ENCODE results near the gene PRSS12. TPM values are rescaled to one million over a fixed set of nuclear protein-coding genes. Genes with fewer than 3 reads are reported as not detected.

Gene PRSS12
- total and polyA plus RNA-seq, 2 donors from 2014 or later = 0.54 to 1.1 TPM

DNA sequence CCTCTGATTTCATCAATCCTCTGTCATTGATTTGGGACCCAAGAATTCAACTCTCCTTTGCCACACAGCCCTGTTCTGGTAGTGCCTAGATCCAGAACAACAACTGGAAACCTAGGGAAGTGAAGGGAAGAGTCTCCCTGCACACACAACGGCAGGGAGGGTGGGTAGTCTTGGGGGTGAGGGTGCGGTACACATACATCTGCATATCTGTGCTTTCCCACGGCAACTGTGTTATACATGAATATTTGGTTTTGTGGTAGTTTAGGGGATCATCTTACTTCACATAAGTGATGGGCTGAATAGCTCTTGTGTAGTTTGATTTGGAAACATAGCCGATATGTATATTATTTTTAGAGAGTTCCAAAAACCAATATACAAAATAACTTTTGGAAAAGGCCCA lies 3.3 kb upstream of the PRSS12 start:
- Histone ChIP-seq H3K36me3 (ENCODE audit: control insufficient read depth in 2 of 3, insufficient read depth in 3 of 3, low read length in 3 of 3) (no peaks in the 10 kb centered on the region), H3K27me3 (ENCODE audit: control insufficient read depth, insufficient read depth, low read length) (no peaks in the 10 kb centered on the region), H3K4me3 (ENCODE audit: low read length in 3 of 3) (no peak overlapping the region), H3K9ac (ENCODE audit: low read length in 3 of 3) (no peak overlapping the region), H3K9me3 (ENCODE audit: control insufficient read depth in 2 of 3, insufficient read depth in 1 of 3, low read length in 3 of 3) (no peaks in the 10 kb centered on the region), H3K4me1 (ENCODE audit: control insufficient read depth in 2 of 3, insufficient read depth in 2 of 3, low read depth in 1 of 3, low read length in 3 of 3) (peaks cover 0 to 3% (median 0%) of the 10 kb centered on the region in 3 donors), H3K27ac (ENCODE audit: low read depth in 2 of 2, low read length in 2 of 2) (no peak overlapping the region)
- TF ChIP-seq, protein P1, sequence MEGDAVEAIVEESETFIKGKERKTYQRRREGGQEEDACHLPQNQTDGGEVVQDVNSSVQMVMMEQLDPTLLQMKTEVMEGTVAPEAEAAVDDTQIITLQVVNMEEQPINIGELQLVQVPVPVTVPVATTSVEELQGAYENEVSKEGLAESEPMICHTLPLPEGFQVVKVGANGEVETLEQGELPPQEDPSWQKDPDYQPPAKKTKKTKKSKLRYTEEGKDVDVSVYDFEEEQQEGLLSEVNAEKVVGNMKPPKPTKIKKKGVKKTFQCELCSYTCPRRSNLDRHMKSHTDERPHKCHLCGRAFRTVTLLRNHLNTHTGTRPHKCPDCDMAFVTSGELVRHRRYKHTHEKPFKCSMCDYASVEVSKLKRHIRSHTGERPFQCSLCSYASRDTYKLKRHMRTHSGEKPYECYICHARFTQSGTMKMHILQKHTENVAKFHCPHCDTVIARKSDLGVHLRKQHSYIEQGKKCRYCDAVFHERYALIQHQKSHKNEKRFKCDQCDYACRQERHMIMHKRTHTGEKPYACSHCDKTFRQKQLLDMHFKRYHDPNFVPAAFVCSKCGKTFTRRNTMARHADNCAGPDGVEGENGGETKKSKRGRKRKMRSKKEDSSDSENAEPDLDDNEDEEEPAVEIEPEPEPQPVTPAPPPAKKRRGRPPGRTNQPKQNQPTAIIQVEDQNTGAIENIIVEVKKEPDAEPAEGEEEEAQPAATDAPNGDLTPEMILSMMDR (IDR thresholded peaks at IDR 0.05; ENCODE audit: borderline replicate concordance, extremely low read depth, insufficient read depth) = no peak
- no peak for FAIRE-seq
- DNase-seq = no peak
- intact Hi-C loops (cut with DNase I) = no loop called here

DNA sequence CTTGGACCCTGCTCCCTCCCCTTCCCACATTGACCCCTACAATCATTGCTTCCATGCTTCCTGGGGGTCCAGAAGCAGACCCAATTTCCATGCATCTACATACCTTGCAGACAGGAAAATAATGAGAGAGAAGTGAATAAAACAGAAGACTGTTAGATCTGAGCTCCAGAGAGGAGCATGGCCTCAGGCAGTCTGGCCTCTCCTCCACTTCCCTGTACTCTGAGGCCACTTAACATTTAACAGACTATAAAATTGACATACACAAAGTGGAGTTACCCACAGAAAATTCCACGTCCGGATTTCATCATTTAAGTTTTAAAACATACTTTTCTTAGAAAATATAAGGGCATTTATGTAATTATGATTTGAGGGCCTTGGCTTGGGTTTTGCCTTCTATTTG lies 2.1 kb upstream of the PRSS12 start:
- TF ChIP-seq, protein P1 (IDR thresholded peaks at IDR 0.05; ENCODE audit: borderline replicate concordance, extremely low read depth, insufficient read depth) = no peak
- DNase-seq = no peak
- Histone ChIP-seq H3K27me3 (ENCODE audit: control insufficient read depth, insufficient read depth, low read length) (no peaks in the 10 kb centered on the region), H3K9ac (ENCODE audit: low read length in 3 of 3) (no peak overlapping the region), H3K4me1 (ENCODE audit: control insufficient read depth in 2 of 3, insufficient read depth in 2 of 3, low read depth in 1 of 3, low read length in 3 of 3) (peaks cover 0 to 3% (median 0%) of the 10 kb centered on the region in 3 donors), H3K36me3 (ENCODE audit: control insufficient read depth in 2 of 3, insufficient read depth in 3 of 3, low read length in 3 of 3) (no peaks in the 10 kb centered on the region), H3K9me3 (ENCODE audit: control insufficient read depth in 2 of 3, insufficient read depth in 1 of 3, low read length in 3 of 3) (no peaks in the 10 kb centered on the region), H3K27ac (ENCODE audit: low read depth in 2 of 2, low read length in 2 of 2) (no peak overlapping the region), H3K4me3 (ENCODE audit: low read length in 3 of 3) (no peak overlapping the region)
- intact Hi-C loops (cut with DNase I) = no loop called here
- FAIRE-seq = no peak

DNA sequence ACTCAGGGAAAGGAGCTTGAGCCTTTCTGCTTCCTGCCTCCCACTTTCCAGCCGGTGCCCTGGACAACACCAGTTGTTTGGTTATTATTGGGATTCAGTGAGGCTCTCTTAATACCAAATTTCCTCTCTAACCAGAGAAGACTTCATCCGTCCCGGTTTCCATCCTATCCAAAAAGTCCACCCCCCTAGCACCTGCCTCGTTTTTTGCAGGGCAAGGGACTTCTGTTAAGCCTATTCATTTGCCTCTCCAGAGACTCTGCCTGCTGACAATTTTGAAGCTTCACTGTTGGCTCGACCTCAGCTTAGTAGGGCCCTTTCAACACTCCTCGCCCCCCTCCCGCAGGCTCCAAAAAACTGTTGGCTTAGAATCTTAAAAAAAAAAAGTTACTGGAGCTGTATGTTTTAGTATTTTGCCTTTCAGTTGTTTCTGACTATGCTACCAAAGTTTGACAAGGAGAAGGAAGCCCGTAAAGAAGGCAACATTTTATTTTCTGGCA lies 779 bp upstream of the PRSS12 start:
- TF ChIP-seq, protein P1 (IDR thresholded peaks at IDR 0.05; ENCODE audit: borderline replicate concordance, extremely low read depth, insufficient read depth) = no peak
- intact Hi-C loops (cut with DNase I) = no loop called here
- no peak for FAIRE-seq
- Histone ChIP-seq H3K4me3 (ENCODE audit: low read length in 3 of 3) (peak overlapping the region in 2 of 3 donors; percentile 36 to 53), H3K4me1 (ENCODE audit: control insufficient read depth in 2 of 3, insufficient read depth in 2 of 3, low read depth in 1 of 3, low read length in 3 of 3) (peaks cover 0 to 3% (median 0%) of the 10 kb centered on the region in 3 donors), H3K27me3 (ENCODE audit: control insufficient read depth, insufficient read depth, low read length) (no peaks in the 10 kb centered on the region), H3K9ac (ENCODE audit: low read length in 3 of 3) (no peak overlapping the region), H3K36me3 (ENCODE audit: control insufficient read depth in 2 of 3, insufficient read depth in 3 of 3, low read length in 3 of 3) (no peaks in the 10 kb centered on the region), H3K27ac (ENCODE audit: low read depth in 2 of 2, low read length in 2 of 2) (no peak overlapping the region), H3K9me3 (ENCODE audit: control insufficient read depth in 2 of 3, insufficient read depth in 1 of 3, low read length in 3 of 3) (no peaks in the 10 kb centered on the region)
- DNase-seq = peak in 1 of 5 donors; percentile 38

All from kidney (tissue), 14 donors.